ENCODE data around the gene CENPN. TPM values are rescaled to one million over a fixed set of nuclear protein-coding genes. Genes with fewer than 3 reads are reported as not detected.

The CENPN gene
- polyA plus RNA-seq (ENCODE audit: insufficient read length in 4 of 4): 10 to 100 TPM; 21.9 to 24.4 (median 23.1) TPM

GRCh38 chr16:81006813-81007695, at the start of gene CENPN, which contains the start of gene CMC2:
TSS of gene CENPN (plus strand) at chr16:81007214. CDS start at chr16:81011940, 4,726 bp downstream.
TSS of gene CMC2 (minus strand) at chr16:81006885. CDS start at chr16:80997394, 9,491 bp downstream.
- peak; percentile 97 to 99 (median 98) for DNase-seq (ENCODE audit: low read depth in 4 of 4, low spot score in 3 of 4)

- DNase-seq (ENCODE audit: low read depth in 4 of 4, low spot score in 3 of 4): no peak
Measured at GRCh38 chr16:80958284-80958683, 48.7 kb upstream of the CENPN start.

DNA sequence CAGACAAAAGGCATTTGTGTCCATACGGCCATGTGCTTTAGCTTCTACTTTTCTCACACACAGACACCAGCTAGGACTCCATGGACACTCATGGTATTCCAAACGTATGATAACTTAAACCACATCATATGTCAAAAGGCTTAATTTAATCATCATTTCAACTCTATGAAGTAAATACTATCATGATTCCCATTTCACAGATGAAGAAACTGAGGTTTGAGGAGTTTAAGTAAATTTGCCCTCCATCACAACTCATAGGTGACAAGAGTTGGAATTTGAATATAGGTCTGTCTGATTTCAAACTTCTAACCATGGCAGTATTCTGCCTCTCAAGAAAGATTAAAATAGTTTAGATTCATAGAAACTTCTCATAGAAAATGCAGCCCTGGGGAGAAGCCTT, 44.1 kb upstream of the CENPN start:
- DNase-seq (ENCODE audit: low read depth in 4 of 4, low spot score in 3 of 4): no peak

GRCh38 chr16:80964351-80964750, 42.7 kb upstream of the CENPN start:
- no peak for DNase-seq (ENCODE audit: low read depth in 4 of 4, low spot score in 3 of 4)

GRCh38 chr16:80966617-80967016, 40.4 kb upstream of the CENPN start:
- no peak for DNase-seq (ENCODE audit: low read depth in 4 of 4, low spot score in 3 of 4)

GRCh38 chr16:80968386-80969113, 38.5 kb upstream of the CENPN start:
- no peak for DNase-seq (ENCODE audit: low read depth in 4 of 4, low spot score in 3 of 4)

DNA sequence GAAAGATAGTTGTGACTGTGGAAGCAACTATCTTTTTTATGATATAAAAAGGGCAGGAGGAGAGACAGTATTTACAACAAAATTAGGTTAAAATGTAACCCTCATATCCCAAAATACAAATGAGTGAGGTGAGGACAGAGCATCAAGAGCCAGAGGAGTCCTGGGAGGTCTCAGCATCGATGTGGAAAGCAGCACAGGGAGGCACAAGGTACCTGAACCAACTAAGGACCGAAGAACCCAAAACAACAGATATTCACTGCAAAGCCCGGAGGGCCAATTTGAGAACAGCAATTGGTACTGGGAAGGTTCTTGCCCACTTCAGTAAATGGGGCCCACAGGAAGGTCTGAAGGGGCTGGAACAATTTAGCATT, 37.9 kb upstream of the CENPN start:
- no peak for DNase-seq (ENCODE audit: low read depth in 4 of 4, low spot score in 3 of 4)

- DNase-seq (ENCODE audit: low read depth in 4 of 4, low spot score in 3 of 4): no peak
Measured at GRCh38 chr16:80971819-80972218, 35.2 kb upstream of the CENPN start.

DNA sequence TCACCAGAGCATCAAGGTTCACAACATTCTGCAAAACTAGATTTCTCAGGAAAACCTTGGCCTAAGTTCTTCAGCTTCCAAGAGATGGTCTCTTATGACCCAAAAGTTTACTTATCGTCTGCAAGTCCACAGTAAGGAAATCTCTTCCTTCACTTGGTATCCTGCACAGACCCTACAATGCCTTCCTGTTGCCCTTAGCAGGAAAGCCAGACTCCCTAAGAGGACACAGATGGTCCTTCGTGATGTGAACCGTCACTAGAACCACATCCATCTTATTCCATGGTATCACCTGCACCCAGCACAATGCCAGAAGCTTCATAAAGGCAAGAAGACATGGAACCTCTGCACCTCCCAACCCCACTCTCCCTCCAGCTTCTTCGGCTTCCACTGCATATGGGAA, 34.4 kb upstream of the CENPN start:
- DNase-seq (ENCODE audit: low read depth in 4 of 4, low spot score in 3 of 4): no peak

- DNase-seq (ENCODE audit: low read depth in 4 of 4, low spot score in 3 of 4): no peak
Measured at GRCh38 chr16:80973991-80974390, 33.0 kb upstream of the CENPN start.

GRCh38 chr16:80974649-80975376, 32.2 kb upstream of the CENPN start:
- DNase-seq (ENCODE audit: low read depth in 4 of 4, low spot score in 3 of 4): no peak

DNA sequence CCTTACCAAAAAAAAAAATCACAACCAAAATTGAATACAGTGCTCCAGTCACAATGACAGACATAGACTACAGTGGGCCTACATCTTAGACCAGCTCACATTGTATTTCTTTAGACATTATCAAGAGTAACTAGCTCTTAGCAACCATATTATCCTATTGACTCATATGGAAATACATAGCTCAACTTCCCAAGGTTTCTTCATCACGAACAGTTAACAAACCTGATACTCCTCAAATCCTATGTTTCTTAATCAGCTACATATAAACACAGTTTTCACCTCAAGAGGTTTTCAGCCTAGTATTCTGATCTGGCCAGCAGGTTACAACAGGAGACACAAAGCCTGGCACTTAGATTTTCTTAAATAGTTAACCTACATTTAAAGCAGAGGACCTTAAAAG, 30.1 kb upstream of the CENPN start:
- no peak for DNase-seq (ENCODE audit: low read depth in 4 of 4, low spot score in 3 of 4)

GRCh38 chr16:80981103-80981502, 25.9 kb upstream of the CENPN start:
- DNase-seq (ENCODE audit: low read depth in 4 of 4, low spot score in 3 of 4): no peak

DNA sequence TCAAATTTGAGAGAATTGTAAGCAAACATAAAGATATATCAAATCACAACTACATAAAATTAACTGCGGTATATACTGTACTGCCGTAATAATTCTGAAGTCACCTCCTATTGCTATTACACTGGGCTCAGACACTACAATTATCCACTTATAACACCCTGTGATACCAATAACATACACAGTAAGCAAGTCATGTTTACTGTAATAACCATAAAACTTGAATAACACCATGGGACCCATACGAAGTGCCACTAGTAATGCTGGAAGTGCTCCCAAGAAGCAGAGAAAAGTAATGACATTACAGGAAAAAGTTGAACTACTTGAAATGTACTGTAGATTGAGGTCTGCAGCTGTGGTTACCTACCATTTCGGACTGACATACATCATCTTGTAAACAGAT, 24.4 kb upstream of the CENPN start:
- DNase-seq (ENCODE audit: low read depth in 4 of 4, low spot score in 3 of 4): no peak

- no peak for DNase-seq (ENCODE audit: low read depth in 4 of 4, low spot score in 3 of 4)
Measured at GRCh38 chr16:80984124-80984892, 22.7 kb upstream of the CENPN start.

DNA sequence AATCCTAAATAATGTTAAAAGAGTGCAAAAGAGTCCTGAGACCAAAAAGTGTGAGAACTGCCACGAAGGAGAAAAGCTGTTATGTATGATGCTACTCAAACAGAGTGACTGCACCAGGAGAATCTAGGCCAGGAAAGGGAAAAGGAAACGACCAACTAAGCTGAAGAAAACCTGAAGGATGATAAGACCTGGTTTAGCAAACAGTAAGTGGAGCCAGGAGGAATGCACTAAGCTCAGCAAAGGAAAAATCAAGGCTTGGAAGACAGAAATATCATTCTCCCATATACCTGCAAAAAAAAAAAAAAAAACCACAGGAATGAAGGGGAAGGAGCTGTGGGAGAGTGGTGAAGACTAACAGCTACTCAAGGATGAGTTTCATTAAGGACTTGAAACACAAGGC, 21.4 kb upstream of the CENPN start:
- no peak for DNase-seq (ENCODE audit: low read depth in 4 of 4, low spot score in 3 of 4)

DNA sequence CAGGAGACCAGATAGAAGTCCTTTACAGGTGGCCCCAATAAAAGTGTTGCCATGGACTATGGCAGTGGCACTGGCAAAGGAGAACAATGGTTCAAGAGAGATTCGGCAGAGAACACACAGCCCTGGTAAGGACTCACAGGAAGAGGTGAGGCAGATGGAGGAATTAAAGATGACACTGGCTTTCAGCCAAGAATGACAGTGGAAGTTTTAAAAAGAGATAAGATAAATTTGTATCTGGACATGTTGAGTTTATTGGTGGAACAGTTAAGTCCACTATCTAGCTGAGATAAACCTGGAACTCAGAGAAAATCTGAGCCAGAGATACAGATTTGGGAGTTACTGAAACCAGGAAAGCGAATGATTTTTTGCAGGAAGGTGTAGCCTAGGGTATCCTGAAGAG, 20.5 kb upstream of the CENPN start:
- DNase-seq (ENCODE audit: low read depth in 4 of 4, low spot score in 3 of 4): no peak

DNA sequence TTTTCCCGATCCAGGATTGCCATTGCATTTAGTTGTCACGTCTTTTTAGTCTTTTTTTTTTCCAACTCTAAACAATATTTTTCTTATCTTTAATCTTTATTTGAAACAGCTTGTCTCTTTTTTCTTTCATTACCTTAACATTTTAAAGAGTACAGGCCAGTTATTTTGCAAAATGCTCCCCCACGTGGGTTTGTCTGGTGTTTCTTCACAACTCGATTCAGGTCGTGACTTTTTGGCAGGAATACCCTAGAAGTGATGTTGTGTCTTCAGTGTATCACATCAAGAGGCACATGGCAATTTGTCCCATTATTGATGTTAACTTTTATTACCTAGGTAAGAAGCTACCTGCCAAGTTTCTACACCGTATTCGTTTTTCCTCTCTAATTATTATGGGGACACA, 18.3 kb upstream of the CENPN start:
- DNase-seq (ENCODE audit: low read depth in 4 of 4, low spot score in 3 of 4): no peak

DNA sequence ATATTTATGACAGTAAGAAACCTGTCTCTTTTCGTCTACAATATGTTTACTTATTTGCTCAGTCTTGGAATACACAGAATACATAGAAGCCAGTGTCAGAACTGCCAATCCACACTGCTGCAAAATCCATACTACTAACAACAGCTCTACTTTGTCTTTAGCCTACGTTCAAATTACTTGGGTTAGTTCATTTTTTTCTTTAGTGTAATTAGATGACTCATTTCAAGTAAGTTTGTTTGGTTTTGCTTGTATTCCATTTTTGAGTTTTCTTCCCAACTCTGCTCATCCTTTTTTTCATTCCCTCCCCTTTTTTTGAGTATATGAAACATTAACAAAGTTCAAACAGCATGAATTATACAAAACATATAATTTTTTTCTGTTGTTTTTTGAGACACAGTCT, 17.2 kb upstream of the CENPN start:
- no peak for DNase-seq (ENCODE audit: low read depth in 4 of 4, low spot score in 3 of 4)

GRCh38 chr16:80990577-80990976, 16.4 kb upstream of the CENPN start:
- DNase-seq (ENCODE audit: low read depth in 4 of 4, low spot score in 3 of 4): no peak
